OCI-LY3 (cell line): ENCODE measurements around the gene RHAG.

Source experiments
- EZH2phosphoT487 ChIP-seq: fragments of 200-600 bp; shearing (Covaris generic); IDR thresholded peaks from 2 replicates; pipeline ENCODE4 v1.6.1; 2018; ENCODE audit warnings: antibody characterized with exemption, mixed run types, low read depth
- TF ChIP-seq, protein P1 (sequence below): fragments of 200-600, 300-600 bp; sonication (generic); IDR thresholded peaks from 2 replicates; pipeline ENCODE4 v1.5.1; 2014; ENCODE audit warnings: antibody characterized with exemption, low read length, low read depth

DNA sequence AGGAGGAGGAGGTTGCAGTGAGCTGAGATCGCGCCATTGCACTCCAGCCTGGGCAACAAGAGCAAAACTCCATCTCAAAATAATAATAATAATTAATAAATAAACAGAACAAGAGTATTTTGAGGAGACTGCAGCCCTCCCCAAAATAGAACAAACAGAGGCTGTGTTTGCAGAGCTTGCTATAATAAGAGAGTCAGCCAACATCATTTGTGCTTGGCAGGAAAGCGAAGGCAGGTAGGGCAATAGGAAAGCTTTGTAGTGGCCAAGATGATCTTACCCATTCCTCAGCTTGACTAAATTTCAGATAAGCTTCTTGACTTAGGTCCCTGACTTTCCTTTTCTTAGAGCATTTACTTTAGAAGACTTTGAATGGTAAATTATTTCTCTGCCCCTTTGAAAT, 79.5 kb downstream of the RHAG start:
- TF ChIP-seq, protein P1, sequence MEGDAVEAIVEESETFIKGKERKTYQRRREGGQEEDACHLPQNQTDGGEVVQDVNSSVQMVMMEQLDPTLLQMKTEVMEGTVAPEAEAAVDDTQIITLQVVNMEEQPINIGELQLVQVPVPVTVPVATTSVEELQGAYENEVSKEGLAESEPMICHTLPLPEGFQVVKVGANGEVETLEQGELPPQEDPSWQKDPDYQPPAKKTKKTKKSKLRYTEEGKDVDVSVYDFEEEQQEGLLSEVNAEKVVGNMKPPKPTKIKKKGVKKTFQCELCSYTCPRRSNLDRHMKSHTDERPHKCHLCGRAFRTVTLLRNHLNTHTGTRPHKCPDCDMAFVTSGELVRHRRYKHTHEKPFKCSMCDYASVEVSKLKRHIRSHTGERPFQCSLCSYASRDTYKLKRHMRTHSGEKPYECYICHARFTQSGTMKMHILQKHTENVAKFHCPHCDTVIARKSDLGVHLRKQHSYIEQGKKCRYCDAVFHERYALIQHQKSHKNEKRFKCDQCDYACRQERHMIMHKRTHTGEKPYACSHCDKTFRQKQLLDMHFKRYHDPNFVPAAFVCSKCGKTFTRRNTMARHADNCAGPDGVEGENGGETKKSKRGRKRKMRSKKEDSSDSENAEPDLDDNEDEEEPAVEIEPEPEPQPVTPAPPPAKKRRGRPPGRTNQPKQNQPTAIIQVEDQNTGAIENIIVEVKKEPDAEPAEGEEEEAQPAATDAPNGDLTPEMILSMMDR: no peak
- TF ChIP-seq EZH2phosphoT487: no peak
